Omental fat pad (tissue), 4 donors: Measurements from ENCODE around the gene FASN. TPM values are rescaled to one million over a fixed set of nuclear protein-coding genes. Genes with fewer than 3 reads are reported as not detected.

Experiments
- ATAC-seq: fragments of 150-250 bp; one replicate; pipeline ENCODE4 v1.9.1; 2016; ENCODE audit warnings: mild to moderate bottlenecking, moderate library complexity; ENCODE audit not compliant: low FRiP score
- DNase-seq: peaks from one replicate; pipeline ENCODE4 v3.0.0-alpha.2; 2019; ENCODE audit warnings: low spot score
- CTCF ChIP-seq, 3 donors: fragments of 450-650 bp; IDR thresholded peaks; one replicate each; pipeline ENCODE4 v1.5.1; 2016 to 2017; ENCODE audit warnings: antibody characterized with exemption in 3 of 3, mild to moderate bottlenecking in 3 of 3, moderate library complexity in 2 of 3
- total RNA-seq, 4 donors: library from RNA; depleted of rRNA; stranded (reverse); fragments of >200 nt; gene quantifications; one replicate each; pipeline ENCODE4 v1.1.0, GENCODE V29; 2016

Gene FASN
- total RNA-seq, 4 donors from 2014 or later, result 313 to 1,522 (median 467) TPM

- no peak for TF ChIP-seq CTCF (IDR thresholded peaks at IDR 0.05)
- DNase-seq (no peak), ATAC-seq (no peak)
These were observed 12.3 kb upstream of the FASN start for GRCh38 chr17:82110298-82110697.

- ATAC-seq, result no peak
- no peak for DNase-seq
- TF ChIP-seq CTCF (IDR thresholded peaks at IDR 0.05), result no peak
These were observed 11.0 kb upstream of the FASN start for GRCh38 chr17:82108961-82109475.

- DNase-seq (no peak), ATAC-seq (no peak)
- no peak for TF ChIP-seq CTCF (IDR thresholded peaks at IDR 0.05)
These were observed 10.5 kb upstream of the FASN start for GRCh38 chr17:82108496-82108945.

GRCh38 chr17:82108038-82108437, 10.0 kb upstream of the FASN start:
- ATAC-seq, result no peak

GRCh38 chr17:82107341-82107860, 9.4 kb upstream of the FASN start:
- DNase-seq (no peak), ATAC-seq (no peak)
- TF ChIP-seq CTCF (IDR thresholded peaks at IDR 0.05), result no peak

More at GRCh38 chr17:82108038-82108437, 10.0 kb upstream of the FASN start:
- DNase-seq, result no peak
- no peak for TF ChIP-seq CTCF (IDR thresholded peaks at IDR 0.05)

- TF ChIP-seq CTCF (IDR thresholded peaks at IDR 0.05), result no peak
- ATAC-seq (no peak), DNase-seq (no peak)
These were observed 8.8 kb upstream of the FASN start for GRCh38 chr17:82106688-82107305.
